HepG2 (cell line): Measurements from ENCODE around the gene NHERF2. TPM values are rescaled to one million over a fixed set of nuclear protein-coding genes. Genes with fewer than 3 reads are reported as not detected.
A peak's percentile ranks its signal among the peaks of the same experiment; 100 is the strongest.

Experiments used
- ATF5 ChIP-seq: sonication (generic); formaldehyde crosslinking; IDR thresholded peaks from 2 replicates; pipeline ENCODE4 v1.4.0; 2020; ENCODE audit warnings: mild to moderate bottlenecking, low read depth, missing genetic modification reagents
- CCDC6 ChIP-seq: sonication (generic); formaldehyde crosslinking; IDR thresholded peaks from 2 replicates; pipeline ENCODE4 v1.8.1; 2022; ENCODE audit warnings: mild to moderate bottlenecking, missing genetic modification reagents, moderate library complexity
- CERS6 ChIP-seq: sonication (generic); formaldehyde crosslinking; IDR thresholded peaks from 2 replicates; pipeline ENCODE4 v1.5.0; 2020; ENCODE audit warnings: missing genetic modification reagents
- DRAP1 ChIP-seq: IDR thresholded peaks from 2 replicates; pipeline ENCODE4 v1.6.1; 2016; ENCODE audit warnings: missing genetic modification reagents, missing compliant biosample characterization
- EHMT2 ChIP-seq: fragments of 200-600 bp; sonication (generic); IDR thresholded peaks from 2 replicates; pipeline ENCODE4 v1.7.0; 2017; ENCODE audit warnings: antibody characterized with exemption, low read depth, low read length, borderline replicate concordance
- FOXO4 ChIP-seq: sonication (generic); formaldehyde crosslinking; conservative IDR thresholded peaks from 2 replicates; pipeline ENCODE4 v1.8.1; 2023; ENCODE audit warnings: missing genetic modification reagents
- HINFP ChIP-seq: sonication (generic); formaldehyde crosslinking; IDR thresholded peaks from 2 replicates; pipeline ENCODE4 v1.4.0; 2020; ENCODE audit warnings: low read depth, mild to moderate bottlenecking, missing genetic modification reagents
- HOXA3 ChIP-seq: sonication (generic); formaldehyde crosslinking; IDR thresholded peaks from 2 replicates; pipeline ENCODE4 v1.5.0; 2020; ENCODE audit warnings: missing genetic modification reagents
- IKZF4 ChIP-seq: sonication (generic); formaldehyde crosslinking; IDR thresholded peaks from 2 replicates; pipeline ENCODE4 v1.5.1; 2020; ENCODE audit warnings: borderline replicate concordance, mild to moderate bottlenecking, low read depth, missing genetic modification reagents; ENCODE audit errors: not compliant biosample characterization
- KMT2A ChIP-seq: sonication (generic); formaldehyde crosslinking; IDR thresholded peaks from 2 replicates; pipeline ENCODE4 v1.4.0; 2020; ENCODE audit warnings: missing genetic modification reagents
- SRY ChIP-seq: sonication (generic); formaldehyde crosslinking; IDR thresholded peaks from 2 replicates; pipeline ENCODE4 v1.8.0; 2022; ENCODE audit warnings: mild to moderate bottlenecking, missing genetic modification reagents
- TP53 ChIP-seq: sonication (generic); formaldehyde crosslinking; conservative IDR thresholded peaks from 2 replicates; pipeline ENCODE4 v1.4.0; 2020; ENCODE audit warnings: missing genetic modification reagents
- ZMAT3 ChIP-seq: sonication (generic); formaldehyde crosslinking; conservative IDR thresholded peaks from 2 replicates; pipeline ENCODE4 v1.7.0; 2021; ENCODE audit warnings: missing genetic modification reagents
- ZNF24 ChIP-seq: fragments of 450-650 bp; IDR thresholded peaks from 2 replicates; pipeline ENCODE4 v1.6.1; 2017; ENCODE audit warnings: antibody characterized with exemption, mild to moderate bottlenecking
- ZNF280B ChIP-seq: sonication (generic); formaldehyde crosslinking; IDR thresholded peaks from 2 replicates; pipeline ENCODE4 v1.5.0; 2020; ENCODE audit warnings: missing genetic modification reagents, mild to moderate bottlenecking, borderline replicate concordance
- ZNF329 ChIP-seq: sonication (generic); formaldehyde crosslinking; IDR thresholded peaks from 2 replicates; pipeline ENCODE4 v1.9.0; 2021; ENCODE audit warnings: low read depth, mild to moderate bottlenecking, missing genetic modification reagents
- ZNF382 ChIP-seq: sonication (generic); formaldehyde crosslinking; IDR thresholded peaks from 2 replicates; pipeline ENCODE4 v1.5.0; 2020; ENCODE audit warnings: missing genetic modification reagents, mild to moderate bottlenecking, borderline replicate concordance
- ZNF577 ChIP-seq: sonication (generic); formaldehyde crosslinking; IDR thresholded peaks from 2 replicates; pipeline ENCODE4 v1.4.0; 2020; ENCODE audit warnings: mild to moderate bottlenecking, low read depth, missing genetic modification reagents, borderline replicate concordance
- ZNF691 ChIP-seq: sonication (generic); formaldehyde crosslinking; IDR thresholded peaks from 2 replicates; pipeline ENCODE4 v1.4.0; 2020; ENCODE audit warnings: missing genetic modification reagents, low read depth, mild to moderate bottlenecking, borderline replicate concordance
- polyA plus RNA-seq, 8 experiments: library from polyadenylated mRNA; depleted of rRNA in 3 of 8; stranded (reverse) in 7 of 8; unstranded in 1 of 8; fragments of >200 nt; fragmentation: Illumina TruSeq in 4 of 8; extraction: Trizol in 4 of 8; gene quantifications; 2 replicates each; pipeline versions ENCODE4 v1.2.1 to v1.2.3, GENCODE V29; 2011 to 2016; ENCODE audit warnings: low read depth in 4 of 8, missing spikeins in 1 of 8, mixed read lengths in 1 of 8; ENCODE audit not compliant: insufficient read depth in 1 of 8
- total RNA-seq, 5 experiments: library from RNA; depleted of rRNA; stranded (reverse); fragments of >200 nt; fragmentation: Illumina TruSeq; extraction: Trizol; gene quantifications; 2 replicates each; pipeline ENCODE4 v1.2.3, GENCODE V29; 2016; ENCODE audit warnings: low read depth in 1 of 5

NHERF2 gene
- total and polyA plus RNA-seq, 2 of the 13 experiments (the other 11 are each of a cell fraction or from before 2014, with no cell fraction given) = 23.7 to 39.3 TPM

GRCh38 chr16:1983544-1984346, 43.0 kb upstream of the NHERF2 start, which contains the start of gene GFER (continued):
- TF ChIP-seq HINFP (CRISPR knock-in tag) = 0 out of 2 replicates have a peak, but pooled peaks have one; percentile 9
- no peak for TF ChIP-seq ZNF577 (CRISPR knock-in tag)
- peak; percentile 5; the same call in 1 of the 2 replicates for TF ChIP-seq KMT2A (CRISPR knock-in tag)
- no peak for TF ChIP-seq ZNF382 (CRISPR knock-in tag)
- TF ChIP-seq DRAP1 (CRISPR knock-in tag) = peak; percentile 15; the same call in 1 of the 2 replicates
- TF ChIP-seq IKZF4 (CRISPR knock-in tag) = peak; percentile 37
- TF ChIP-seq ZNF24 = peak; percentile 45; the same call in 1 of the 2 replicates
- no peak for TF ChIP-seq CERS6 (CRISPR knock-in tag)
- TF ChIP-seq FOXO4 (CRISPR knock-in tag) = no peak
- no peak for TF ChIP-seq SRY (CRISPR knock-in tag)
- no peak for TF ChIP-seq TP53 (CRISPR knock-in tag)
- TF ChIP-seq ZMAT3 (CRISPR knock-in tag) = peak; percentile 68; the same call in 1 of the 2 replicates
- TF ChIP-seq ZNF280B (CRISPR knock-in tag) = peak; percentile 81
- no peak; the same call in 1 of the 2 replicates for TF ChIP-seq ZNF691 (CRISPR knock-in tag)
- no peak for TF ChIP-seq ATF5 (CRISPR knock-in tag)
- TF ChIP-seq CCDC6 = peak; percentile 91
- peak; percentile 73; the same call in 1 of the 2 replicates for TF ChIP-seq ZNF329 (CRISPR knock-in tag)
- peak; percentile 96 for TF ChIP-seq HOXA3 (CRISPR knock-in tag)
- TF ChIP-seq EHMT2 = no peak
